ENCODE measurements around the gene SMG6. TPM values are rescaled to one million over a fixed set of nuclear protein-coding genes. Genes with fewer than 3 reads are reported as not detected.

The SMG6 gene
- total RNA-seq, 2 donors from 2014 or later: 12.5 to 22.1 TPM

DNA sequence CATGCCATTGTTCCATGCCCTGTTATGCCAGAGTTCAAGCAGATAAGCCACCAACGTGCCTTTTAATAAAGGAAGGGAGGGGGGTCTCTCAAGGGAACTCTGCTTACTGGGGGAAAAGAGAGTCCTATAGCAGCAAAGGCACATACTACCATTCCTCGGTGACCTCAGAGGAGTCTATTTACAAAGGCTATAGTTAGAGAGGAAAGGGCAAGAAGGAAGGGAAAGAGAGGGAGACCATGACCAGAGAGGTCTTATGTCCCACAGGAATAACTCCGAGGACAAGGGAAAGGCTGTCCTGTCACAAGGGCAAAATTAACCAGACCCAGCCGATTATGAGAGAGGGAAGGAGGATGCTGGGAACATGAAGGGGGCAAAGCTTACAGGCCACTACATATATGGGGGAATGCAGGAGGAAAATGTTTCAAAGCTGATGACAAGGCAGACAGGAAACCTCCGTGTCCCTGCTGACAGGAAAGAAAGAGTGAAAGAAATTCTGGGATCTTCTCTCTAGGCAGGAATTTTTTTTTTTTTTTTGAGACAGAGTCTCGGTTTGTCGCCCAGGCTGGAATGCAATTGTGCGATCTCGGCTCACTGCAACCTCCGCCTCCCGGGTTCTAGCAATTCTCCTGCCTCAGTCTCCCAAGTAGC, 197.2 kb downstream of the SMG6 start:
- WGBS, 2 donors: 76 to 78% methylated on average over 11 of the region's 11 CpGs
- intact Hi-C loops (cut with DNase I): no loop called here
- ATAC-seq: no peak

DNA sequence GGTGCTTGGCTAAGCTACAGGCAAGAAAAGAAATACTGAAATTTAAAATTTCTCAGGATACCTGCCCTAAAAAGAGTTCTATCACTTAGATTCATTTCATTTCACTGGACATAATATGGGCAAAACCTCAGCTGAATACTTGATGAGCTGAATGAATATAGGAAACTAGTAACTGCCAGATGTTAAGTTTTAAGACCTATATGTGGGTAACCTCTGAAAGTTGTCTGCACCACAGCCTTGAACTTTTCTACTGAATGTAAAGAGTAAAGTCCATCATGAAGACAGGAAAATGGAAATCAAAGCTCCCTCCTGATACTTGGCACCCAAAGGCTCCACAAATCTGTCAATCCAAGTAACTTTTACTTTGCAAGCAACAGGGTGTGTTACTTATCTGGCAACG, 197.9 kb downstream of the SMG6 start:
- Histone ChIP-seq H3K27me3 (no peaks in the 10 kb centered on the region), H3K27ac (no peak overlapping the region), H3K9me3 (no peaks in the 10 kb centered on the region), H3K36me3 (replicated peaks in 1 of 2; ENCODE audit: insufficient read depth in 1 of 2, low read depth in 2 of 2) (no peaks in the 10 kb centered on the region), H3K4me1 (peaks cover 10% of the 10 kb centered on the region), H3K4me3 (no peak overlapping the region)
- intact Hi-C loops (cut with DNase I): no loop called here
- DNase-seq: no peak
- no peak for ATAC-seq
- TF ChIP-seq, protein P1, sequence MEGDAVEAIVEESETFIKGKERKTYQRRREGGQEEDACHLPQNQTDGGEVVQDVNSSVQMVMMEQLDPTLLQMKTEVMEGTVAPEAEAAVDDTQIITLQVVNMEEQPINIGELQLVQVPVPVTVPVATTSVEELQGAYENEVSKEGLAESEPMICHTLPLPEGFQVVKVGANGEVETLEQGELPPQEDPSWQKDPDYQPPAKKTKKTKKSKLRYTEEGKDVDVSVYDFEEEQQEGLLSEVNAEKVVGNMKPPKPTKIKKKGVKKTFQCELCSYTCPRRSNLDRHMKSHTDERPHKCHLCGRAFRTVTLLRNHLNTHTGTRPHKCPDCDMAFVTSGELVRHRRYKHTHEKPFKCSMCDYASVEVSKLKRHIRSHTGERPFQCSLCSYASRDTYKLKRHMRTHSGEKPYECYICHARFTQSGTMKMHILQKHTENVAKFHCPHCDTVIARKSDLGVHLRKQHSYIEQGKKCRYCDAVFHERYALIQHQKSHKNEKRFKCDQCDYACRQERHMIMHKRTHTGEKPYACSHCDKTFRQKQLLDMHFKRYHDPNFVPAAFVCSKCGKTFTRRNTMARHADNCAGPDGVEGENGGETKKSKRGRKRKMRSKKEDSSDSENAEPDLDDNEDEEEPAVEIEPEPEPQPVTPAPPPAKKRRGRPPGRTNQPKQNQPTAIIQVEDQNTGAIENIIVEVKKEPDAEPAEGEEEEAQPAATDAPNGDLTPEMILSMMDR (IDR thresholded peaks at IDR 0.05): no peak
- no peak for TF ChIP-seq POLR2A (IDR thresholded peaks at IDR 0.05)
- WGBS, 2 donors: 83 to 91% methylated on average over 1 of the region's 1 CpG

More for the DNA sequence above, 197.2 kb downstream of the SMG6 start:
- TF ChIP-seq POLR2A (IDR thresholded peaks at IDR 0.05): no peak
- TF ChIP-seq, protein P1 (IDR thresholded peaks at IDR 0.05): no peak
- H3K27me3 ChIP-seq: no peaks in the 10 kb centered on the region
- no peak overlapping the region for H3K4me3 ChIP-seq
- no peaks in the 10 kb centered on the region for H3K9me3 ChIP-seq
- no peak overlapping the region for H3K27ac ChIP-seq
- DNase-seq: no peak
- H3K36me3 ChIP-seq (replicated peaks in 1 of 2; ENCODE audit: insufficient read depth in 1 of 2, low read depth in 2 of 2): no peaks in the 10 kb centered on the region
- peaks cover 5% of the 10 kb centered on the region for H3K4me1 ChIP-seq

DNA sequence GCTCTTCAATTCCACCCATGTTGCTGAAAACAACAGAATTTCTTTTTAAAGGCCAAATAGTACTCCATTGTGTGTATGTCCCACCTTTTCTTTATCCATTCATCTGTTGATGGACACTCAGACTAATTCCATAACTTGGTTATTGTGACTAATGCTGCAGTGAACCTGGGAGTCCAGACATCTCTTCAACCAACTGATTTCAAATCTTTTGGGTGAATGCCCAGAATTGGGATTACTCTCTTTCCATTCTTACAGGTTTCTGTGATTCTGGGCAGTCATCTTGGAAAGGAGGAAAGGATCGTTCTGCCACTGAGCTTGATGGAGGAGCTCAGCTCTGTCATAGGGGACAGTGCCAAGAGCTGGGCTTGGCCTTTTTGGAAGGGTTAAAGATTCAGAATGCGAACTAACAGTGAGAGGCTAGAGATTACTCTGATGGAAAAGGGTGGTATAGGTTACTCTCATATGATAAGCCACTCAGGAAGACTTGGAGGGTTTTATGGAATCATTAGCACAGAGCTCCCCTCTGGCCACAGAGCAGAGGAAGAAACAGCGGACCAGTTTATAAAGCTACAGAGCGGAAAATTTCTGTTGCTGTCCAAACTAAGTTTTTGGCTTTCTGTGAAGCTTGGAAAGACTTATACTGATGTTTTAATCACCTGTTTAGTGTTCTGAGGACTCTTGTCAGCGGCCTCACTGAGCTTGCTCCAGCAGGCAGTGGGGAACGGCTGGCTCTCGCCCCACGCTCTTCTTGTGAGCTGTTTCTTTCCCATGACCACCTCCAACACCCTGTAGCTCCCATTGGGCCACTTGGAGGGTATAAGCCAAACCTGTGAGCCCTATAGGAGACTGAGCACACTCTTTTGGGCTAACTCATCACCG, 200.4 kb downstream of the SMG6 start:
- H3K27ac ChIP-seq: no peak overlapping the region
- intact Hi-C loops (cut with DNase I): no loop called here
- DNase-seq (no peak), ATAC-seq (no peak)
- H3K36me3 ChIP-seq (replicated peaks in 1 of 2; ENCODE audit: insufficient read depth in 1 of 2, low read depth in 2 of 2): no peaks in the 10 kb centered on the region
- no peak overlapping the region for H3K4me3 ChIP-seq
- H3K4me1 ChIP-seq: peaks cover 10% of the 10 kb centered on the region
- TF ChIP-seq, protein P1 (IDR thresholded peaks at IDR 0.05): no peak
- no peak for TF ChIP-seq POLR2A (IDR thresholded peaks at IDR 0.05)
- H3K27me3 ChIP-seq: no peaks in the 10 kb centered on the region
- 85 to 86% methylated on average over 9 of the region's 9 CpGs for WGBS, 2 donors
- no peaks in the 10 kb centered on the region for H3K9me3 ChIP-seq

DNA sequence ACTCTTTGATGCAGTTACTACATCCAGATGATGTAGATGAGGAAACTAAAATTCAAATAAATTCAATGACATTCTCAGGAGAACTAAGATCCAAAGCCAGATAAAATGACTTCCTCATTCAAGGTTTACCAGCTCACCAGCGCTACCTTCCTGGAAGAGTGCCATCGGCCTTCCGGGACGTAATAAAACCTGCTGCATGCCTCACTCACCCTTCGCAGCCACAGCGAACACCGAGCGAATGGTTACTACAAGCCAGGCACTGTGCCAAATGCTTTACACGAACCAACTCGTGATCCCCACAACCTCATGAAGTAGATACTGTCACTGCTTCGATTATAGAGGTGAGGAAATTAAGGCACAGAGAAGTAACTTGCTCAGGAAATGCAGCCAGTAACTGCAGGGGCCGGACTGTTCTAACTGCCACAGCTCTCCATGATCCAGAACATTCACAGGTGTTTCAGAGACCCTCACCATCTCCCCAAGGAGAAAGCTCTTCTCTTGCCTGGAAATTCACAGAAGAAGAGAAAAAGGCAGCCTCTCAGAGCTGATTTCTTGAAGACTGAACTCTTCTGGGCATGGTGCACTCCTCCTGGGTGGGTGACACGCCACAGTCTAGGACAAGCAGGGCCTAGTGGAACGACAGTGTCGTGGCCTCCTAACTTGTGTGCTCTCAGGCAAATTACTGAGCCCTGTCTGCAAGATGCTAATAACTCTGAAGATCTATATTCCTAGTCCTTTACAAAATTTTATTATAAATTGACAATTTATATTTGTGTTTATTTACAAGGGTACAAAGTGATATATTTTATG, 201.9 kb downstream of the SMG6 start:
- Histone ChIP-seq H3K4me1 (peaks cover 10% of the 10 kb centered on the region), H3K27me3 (no peaks in the 10 kb centered on the region), H3K9me3 (no peaks in the 10 kb centered on the region), H3K4me3 (no peak overlapping the region), H3K27ac (peak overlapping the region in 2 of 4 donors; percentile 37 to 46), H3K36me3 (replicated peaks in 1 of 2; ENCODE audit: insufficient read depth in 1 of 2, low read depth in 2 of 2) (no peaks in the 10 kb centered on the region)
- ATAC-seq (peak; percentile 78), DNase-seq (peak; percentile 69 to 86 (median 81))
- TF ChIP-seq, protein P1 (IDR thresholded peaks at IDR 0.05): no peak
- no peak for TF ChIP-seq POLR2A (IDR thresholded peaks at IDR 0.05)
- intact Hi-C loops (cut with DNase I): no loop called here
- WGBS, 2 donors: 48 to 75% methylated on average over 15 of the region's 15 CpGs
